GM18873 (cell line): Measurements from ENCODE around the gene CACNG7.

Experiments
- ATAC-seq: cut with Tn5 transposase; IDR thresholded peaks from one replicate; pipeline ENCODE4 v1.9.1; 2021; ENCODE audit warnings: mild to moderate bottlenecking, moderate library complexity, moderate number of reproducible peaks; ENCODE audit not compliant: unreplicated experiment, low FRiP score

The CACNG7 gene

DNA sequence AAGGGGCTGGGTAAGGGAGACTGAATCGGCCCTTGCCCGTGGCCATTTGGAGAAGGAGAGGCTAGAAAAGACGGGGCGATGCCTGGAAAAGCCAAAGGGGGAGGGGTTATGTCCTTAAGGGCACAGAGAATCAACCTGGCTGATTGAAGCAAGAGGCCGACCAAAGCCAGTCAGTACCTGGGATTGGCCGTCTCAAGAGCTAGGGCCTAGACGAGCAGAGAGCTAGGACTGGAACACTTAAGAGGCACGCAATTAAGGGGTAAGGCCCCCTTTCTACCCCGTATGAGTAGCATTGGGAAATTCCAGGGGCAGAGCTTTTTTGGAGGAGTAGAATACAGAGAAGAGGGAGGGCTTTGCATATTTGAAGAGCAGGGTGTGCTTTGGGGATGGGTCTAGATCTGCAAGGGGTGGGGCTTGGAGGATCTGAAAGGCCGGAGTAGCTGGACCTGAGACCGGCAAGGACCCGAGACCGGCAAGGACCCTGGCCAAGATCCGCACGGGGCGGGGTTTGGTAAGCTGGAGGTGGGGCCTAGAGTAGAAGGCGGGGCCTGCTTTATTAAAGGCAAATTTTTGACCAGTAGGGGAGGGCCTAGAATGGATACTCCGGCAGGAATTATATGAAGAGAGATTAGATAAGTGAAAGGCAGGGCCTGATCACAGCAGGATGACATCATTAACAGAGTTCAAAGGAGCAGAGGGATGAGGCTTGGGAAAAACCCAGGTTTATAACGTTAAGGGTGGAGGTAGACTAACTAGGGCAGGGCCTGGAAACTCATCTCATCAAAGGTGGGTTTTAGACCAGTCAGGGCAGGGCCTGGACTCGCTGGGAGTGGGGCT, 71.7 kb downstream of the CACNG7 start:
- no peak for ATAC-seq

DNA sequence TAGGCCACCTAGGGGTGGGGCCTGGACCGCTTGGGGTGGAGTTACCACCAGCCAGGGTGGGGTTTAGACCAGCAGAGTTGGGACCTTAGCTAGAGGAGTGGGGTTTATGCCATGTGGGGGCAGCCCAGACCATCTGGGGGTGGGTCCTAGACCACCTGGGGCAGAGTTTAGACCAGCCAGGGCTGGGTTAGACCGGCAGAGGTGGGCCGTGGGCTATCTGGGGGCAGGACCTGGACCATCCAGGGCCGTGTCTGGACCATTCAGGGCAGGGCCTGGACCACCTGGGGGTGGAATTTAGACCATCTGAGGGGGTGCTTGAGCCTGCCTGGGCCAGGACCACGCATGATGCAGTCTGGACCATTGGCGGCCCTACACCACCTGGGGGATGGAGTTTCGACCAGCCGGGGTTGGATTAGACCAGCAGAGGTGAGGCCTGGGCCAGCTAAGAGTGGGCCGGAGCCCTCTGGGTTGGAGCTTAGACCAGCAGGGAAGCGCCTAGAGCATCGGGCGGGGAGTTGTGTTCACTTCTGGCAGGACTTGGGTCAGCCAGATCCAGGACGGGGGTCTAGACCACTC, 72.4 kb downstream of the CACNG7 start:
- ATAC-seq: no peak

DNA sequence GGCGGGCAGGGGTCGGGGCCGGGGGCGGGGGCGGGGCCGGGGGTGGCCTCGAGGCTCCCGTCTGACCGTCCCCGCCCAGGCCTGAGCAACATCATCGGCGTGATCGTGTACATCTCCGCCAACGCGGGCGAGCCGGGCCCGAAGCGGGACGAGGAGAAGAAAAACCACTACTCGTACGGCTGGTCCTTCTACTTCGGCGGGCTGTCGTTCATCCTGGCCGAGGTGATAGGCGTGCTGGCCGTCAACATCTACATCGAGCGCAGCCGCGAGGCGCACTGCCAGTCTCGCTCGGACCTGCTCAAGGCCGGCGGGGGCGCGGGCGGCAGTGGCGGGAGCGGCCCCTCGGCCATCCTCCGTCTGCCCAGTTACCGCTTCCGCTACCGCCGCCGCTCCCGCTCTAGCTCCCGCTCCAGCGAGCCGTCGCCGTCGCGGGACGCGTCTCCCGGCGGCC, 72.9 kb downstream of the CACNG7 start:
- no peak for ATAC-seq

DNA sequence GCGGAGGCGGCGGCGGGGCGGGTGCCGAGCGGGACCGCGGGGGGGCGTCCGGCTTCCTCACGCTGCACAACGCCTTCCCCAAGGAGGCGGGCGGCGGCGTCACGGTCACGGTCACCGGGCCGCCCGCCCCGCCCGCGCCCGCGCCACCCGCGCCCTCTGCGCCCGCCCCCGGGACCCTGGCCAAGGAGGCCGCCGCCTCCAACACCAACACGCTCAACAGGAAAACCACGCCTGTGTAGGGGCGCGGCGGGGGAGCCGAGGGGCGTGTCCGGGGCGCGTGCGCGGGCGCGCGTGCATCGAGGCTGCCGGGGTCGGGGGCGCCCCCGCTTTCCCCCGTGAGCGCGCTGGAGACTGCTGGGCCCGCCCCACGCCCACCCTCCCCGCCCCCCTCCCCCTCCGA, 73.5 kb downstream of the CACNG7 start:
- no peak for ATAC-seq

DNA sequence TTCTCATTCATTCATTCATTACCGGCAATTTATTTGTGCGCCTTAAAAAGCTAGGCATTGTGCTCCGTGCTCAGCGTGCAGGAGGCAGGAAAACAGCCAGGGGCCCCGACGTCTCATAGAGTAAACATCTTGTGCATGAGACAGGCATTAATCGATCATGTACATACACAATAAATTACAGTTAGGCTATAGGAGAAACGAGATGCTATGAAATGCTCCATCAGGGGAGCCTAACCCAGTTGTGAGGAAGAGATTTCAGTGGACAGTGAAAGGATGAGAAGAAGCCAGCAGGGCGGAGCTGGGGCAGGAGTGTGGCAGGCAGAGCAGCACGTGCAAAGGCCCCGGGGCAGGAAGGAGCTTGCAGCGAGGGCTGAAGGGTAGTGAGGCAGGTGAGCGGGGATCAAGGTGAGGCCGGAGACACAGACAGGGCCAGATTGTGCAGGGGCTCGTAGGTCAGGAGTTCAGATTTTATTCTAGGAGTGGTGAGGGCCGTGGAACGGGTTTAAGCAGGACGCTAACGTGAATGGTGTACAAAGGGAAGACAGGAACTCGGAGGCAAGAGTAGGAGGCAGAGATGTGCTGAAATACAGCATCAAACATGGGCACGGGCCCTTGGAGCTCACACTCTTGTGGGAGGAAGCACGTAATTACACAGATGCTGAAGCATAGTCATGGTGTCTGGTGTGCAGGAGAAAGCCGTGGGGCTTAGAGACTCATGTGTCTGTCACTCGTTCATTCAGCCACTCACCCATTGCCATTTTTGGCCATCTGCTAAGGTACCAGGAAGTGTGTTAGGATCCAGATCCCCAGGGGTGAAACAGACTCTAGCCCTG, 74.6 kb downstream of the CACNG7 start:
- ATAC-seq: no peak

DNA sequence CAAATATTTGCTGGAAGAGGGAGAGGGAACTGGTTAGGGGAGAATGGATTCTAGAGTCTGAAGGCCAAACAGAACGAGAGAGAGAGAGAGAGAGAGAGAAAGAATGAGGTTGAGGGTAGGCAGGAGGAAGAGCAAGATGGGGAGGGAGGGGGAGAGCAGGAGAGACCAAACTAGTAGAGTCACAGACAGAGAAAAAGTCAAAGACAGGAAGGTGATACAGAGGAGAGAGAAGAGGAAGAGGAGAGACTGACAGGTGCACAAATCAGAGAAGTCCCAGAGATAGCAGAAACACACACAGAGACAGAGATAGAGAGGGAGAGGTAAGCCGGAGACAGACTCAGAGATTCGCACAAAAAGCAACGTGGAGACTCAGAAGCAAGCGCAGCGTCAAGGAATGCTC, 76.8 kb downstream of the CACNG7 start:
- no peak for ATAC-seq

DNA sequence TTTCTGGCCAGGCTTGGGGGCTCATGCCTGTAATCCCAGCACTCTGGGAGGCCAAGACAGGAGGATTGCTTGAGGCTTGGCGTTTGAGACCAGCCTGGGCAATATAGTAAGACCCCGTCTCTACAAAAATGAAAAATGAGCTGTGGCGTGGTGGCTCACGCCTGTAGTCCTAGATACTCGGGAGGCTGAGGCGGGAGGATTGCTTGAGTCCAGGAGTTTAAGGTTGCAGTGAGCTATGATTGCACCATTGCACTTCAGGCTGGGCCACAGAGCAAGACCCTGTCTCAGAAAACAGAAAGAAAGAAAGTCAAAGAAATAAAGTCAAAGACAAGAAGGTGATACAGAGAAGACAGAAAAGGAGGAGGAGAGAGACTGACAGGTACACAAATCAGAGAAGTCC, 79.9 kb downstream of the CACNG7 start:
- ATAC-seq: no peak

DNA sequence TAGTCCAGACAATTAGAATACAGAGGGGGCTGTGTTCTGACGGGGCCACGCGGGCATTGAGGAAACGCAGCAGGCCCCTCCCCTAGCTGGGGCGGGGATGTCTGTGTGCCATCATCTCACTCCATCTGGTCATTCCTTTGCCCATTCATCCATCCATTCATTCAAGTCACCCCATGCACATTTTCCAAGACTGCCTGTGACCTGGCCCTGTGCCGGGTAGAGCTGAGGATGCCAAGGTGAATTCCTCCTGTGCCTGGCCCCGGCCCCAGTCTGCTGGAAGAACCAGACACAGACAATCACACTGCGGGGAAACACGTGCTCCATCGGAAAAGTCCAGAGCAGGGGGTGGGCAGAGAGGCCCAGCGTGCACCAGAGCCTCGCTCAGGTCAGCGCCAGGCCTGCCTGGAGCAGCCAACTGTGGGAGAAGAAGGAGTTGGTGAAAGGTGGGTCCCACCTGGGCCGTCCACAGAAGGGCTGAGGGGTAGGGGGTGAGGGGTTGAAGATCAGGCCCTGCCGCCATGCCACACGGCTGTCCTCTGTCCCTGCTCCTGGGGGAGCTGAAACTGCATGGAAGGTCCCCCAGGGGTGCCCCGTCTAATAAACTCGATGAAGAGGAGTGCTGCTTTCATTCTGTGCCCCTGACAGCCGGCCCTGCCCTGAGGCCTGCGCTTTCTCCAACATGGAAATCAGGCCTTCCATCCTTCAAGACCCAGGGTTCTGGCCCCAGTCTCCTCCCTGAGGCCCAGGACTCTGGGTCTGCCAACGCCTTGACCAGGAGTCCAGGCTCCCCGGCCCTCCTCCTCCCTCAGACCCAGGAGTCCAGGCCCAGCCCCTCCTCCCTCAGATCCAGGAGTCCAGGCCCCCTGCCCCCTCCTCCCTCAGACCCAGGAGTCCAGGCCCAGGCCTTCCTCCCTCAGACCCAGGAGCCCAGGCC, 80.8 kb downstream of the CACNG7 start:
- no peak for ATAC-seq

DNA sequence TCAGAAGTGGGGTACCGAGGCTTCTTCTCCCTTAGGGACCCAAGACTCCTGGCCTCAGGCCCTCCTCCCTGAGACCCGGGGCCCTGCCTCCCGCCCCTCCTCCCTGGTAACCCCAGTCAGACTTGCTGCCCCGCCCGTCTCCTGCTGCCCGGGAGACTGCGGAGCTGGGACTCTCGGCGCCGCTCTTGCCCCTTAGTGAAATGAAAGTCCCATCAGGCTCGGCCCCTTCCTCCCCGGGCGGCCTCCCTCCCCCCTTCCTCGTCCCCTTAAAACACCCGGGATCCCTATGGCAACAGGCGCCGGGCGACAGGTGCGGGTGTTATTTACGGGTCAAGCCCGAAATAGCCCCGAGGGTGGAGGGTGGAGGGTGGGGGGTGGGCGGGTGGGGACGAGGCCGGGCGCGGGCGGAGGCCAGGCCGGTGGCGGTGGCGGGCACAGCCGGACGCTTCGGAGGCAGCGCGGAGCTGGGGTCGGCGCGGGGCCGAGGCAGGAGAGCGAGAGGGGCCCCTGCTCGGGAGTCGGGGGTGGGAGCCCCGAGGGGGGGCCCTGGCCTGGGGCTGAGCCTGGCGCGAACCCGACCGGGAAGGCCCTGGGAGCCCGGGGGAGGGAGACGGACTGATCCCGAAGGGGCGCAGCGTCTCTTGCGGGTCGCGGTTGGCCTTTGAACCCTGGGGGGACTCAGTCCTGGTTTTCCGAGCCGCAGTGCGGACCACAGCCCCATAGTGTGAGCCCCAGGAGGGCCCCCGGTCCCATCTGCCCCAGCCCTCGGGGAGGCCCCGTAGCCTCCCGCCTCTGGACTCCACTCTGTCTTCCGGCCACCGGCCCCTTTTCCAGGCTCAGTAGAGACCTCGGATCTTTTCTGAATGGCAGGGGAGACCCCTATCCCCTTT, 82.4 kb downstream of the CACNG7 start, which contains the start of gene CACNG6:
Gene CACNG6, plus strand, starts transcription at position 414 of the 890 bp plus-strand sequence. CDS start 1,241 bp downstream, outside the sequence.
- no peak for ATAC-seq

DNA sequence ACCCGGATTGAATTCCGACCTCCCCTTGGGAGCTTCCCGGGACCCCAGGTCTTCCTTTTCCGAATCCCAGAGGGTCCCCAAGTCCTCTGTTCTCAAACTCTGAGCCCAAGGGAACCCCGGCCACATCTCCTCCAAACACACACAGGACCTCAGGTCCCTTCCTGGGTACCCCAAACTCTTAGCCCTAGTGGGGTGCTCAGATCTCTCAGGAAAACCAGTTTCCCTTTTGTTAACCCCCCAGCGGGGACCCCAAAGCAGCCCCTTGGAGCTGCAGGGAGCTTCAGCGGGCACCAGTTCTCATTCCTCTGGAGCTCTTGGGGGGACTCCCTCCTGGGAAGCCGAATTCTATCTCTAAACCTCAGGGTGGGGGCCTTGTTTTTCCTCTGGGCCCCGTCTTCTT, 83.1 kb downstream of the CACNG7 start:
- ATAC-seq: no peak

DNA sequence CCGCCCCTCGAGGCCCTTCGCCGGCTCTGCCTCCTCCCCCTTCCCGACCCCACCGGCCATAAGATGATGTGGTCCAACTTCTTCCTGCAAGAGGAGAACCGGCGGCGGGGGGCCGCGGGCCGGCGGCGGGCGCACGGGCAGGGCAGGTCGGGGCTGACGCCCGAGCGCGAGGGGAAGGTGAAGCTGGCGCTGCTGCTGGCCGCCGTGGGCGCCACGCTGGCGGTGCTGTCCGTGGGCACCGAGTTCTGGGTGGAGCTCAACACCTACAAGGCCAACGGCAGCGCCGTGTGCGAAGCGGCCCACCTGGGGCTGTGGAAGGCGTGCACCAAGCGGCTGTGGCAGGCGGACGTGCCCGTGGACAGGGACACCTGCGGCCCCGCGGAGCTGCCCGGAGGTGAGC, 83.7 kb downstream of the CACNG7 start:
- ATAC-seq: no peak

DNA sequence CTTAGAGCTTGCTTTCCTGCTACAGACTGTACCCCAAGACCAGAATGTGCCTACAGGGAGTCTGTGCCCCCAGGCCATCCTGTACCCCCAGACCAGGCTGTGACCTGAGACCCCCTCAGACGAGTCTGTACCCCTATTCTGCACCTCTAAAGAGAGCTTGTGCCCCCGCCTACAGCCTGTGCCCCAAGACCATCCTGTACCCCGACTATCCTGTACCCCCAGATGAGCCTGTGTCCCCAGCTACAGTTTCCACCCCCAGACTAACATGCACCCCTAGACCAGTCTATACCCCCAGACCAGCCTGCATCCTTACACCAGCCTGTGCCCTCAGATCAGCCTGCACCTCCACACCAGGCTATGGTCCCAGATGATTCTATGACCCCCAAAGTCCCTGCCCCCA, 84.4 kb downstream of the CACNG7 start:
- ATAC-seq: no peak
